ENCODE measurements around the gene CBR1. TPM values are rescaled to one million over a fixed set of nuclear protein-coding genes. Genes with fewer than 3 reads are reported as not detected.

The CBR1 gene
- total RNA-seq, 1 experiment from 2014 or later: 297 TPM

DNA sequence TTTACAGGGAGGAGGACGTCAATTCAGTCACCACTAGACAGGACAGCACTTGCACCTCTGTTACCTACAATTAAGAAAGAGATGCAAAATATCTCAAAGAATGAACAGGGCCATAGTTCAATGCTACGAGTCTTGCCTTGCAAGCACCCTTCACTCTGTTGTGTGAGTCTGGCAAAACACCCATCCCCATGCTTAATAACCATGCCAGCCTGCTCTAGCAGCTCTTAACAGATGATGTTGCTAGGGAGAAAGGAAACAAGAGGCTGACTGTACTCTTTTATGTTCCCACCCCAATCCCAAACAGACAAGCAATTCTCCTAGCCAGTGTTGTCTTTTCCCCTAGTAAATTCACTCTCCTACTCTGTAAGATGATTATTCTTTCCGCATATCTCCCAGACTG is 5.3 kb downstream of the CBR1 start:
- ATAC-seq (peak; percentile 23; the same call in 1 of the 2 replicates), DNase-seq (no peak)
- H3K4me2 ChIP-seq (ENCODE audit: low read length): no peak overlapping the region
- ChIA-PET CTCF (no interaction called here), POLR2A (ENCODE audit: unreplicated experiment) (interaction anchor here (0.6 kb wide), 1 partner anchor 38 kb away, joined by 3 read pairs; no protein-coding TSS in a partner anchor)
- no peaks in the 10 kb centered on the region for H4K20me1 ChIP-seq (ENCODE audit: low read length)
- peaks cover 24% of the 10 kb centered on the region for H3K79me2 ChIP-seq (ENCODE audit: low read length)
- H3K4me3 ChIP-seq (ENCODE audit: low read length): no peak overlapping the region
- no peak overlapping the region for H3K9ac ChIP-seq (ENCODE audit: low read length)
- peaks cover 25% of the 10 kb centered on the region for H3K4me1 ChIP-seq (ENCODE audit: insufficient read depth, low read length)
- BruUV-seq (replicated peaks): no TSS peak
- H3K36me3 ChIP-seq (ENCODE audit: low read depth, low read length): peaks cover 16% of the 10 kb centered on the region
- TF ChIP-seq EZH2phosphoT487 (IDR thresholded peaks at IDR 0.05; ENCODE audit: borderline replicate concordance, low read length) (no peak), EZH2 (IDR thresholded peaks at IDR 0.05; ENCODE audit: low read length, unreplicated experiment) (no peak)
- TF ChIP-seq, protein P1, sequence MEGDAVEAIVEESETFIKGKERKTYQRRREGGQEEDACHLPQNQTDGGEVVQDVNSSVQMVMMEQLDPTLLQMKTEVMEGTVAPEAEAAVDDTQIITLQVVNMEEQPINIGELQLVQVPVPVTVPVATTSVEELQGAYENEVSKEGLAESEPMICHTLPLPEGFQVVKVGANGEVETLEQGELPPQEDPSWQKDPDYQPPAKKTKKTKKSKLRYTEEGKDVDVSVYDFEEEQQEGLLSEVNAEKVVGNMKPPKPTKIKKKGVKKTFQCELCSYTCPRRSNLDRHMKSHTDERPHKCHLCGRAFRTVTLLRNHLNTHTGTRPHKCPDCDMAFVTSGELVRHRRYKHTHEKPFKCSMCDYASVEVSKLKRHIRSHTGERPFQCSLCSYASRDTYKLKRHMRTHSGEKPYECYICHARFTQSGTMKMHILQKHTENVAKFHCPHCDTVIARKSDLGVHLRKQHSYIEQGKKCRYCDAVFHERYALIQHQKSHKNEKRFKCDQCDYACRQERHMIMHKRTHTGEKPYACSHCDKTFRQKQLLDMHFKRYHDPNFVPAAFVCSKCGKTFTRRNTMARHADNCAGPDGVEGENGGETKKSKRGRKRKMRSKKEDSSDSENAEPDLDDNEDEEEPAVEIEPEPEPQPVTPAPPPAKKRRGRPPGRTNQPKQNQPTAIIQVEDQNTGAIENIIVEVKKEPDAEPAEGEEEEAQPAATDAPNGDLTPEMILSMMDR (conservative IDR thresholded peaks at IDR 0.05; ENCODE audit: low read depth, low read length): no peak
- H3K27me3 ChIP-seq (ENCODE audit: low read length): no peaks in the 10 kb centered on the region
- H3K27ac ChIP-seq (ENCODE audit: low read length): no peak overlapping the region
- H3K9me2 ChIP-seq (replicated peaks; ENCODE audit: low read length): no peaks in the 10 kb centered on the region
- H3F3A ChIP-seq (ENCODE audit: low read length, unreplicated experiment): no peaks in the 10 kb centered on the region
- H2AFZ ChIP-seq (ENCODE audit: low read length): no peak overlapping the region
- intact Hi-C loops (cut with micrococcal nuclease): no loop called here
- H3K9me3 ChIP-seq (ENCODE audit: low read length): no peaks in the 10 kb centered on the region

DNA sequence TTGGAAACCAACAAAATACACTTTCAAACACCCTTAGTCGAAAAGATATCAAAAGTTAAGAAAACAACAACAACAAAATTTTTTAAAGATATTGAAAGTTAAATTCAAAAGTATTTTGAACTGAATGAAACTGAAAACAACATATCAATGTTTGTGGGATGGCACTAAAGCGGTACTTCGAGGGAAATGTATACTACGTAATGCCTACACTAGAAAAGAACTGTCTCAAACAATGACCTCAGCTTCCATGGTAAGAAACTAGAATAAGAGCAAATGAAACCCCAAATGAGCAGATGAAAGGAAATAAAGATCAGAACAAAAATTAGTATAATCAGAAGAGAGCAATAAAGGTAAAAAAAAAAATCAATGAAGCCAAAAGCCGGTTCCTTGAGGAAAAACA is 6.1 kb downstream of the CBR1 start:
- intact Hi-C loops (cut with micrococcal nuclease): no loop called here
- Histone ChIP-seq H3K4me2 (ENCODE audit: low read length) (no peak overlapping the region), H3K9me3 (ENCODE audit: low read length) (no peaks in the 10 kb centered on the region), H2AFZ (ENCODE audit: low read length) (no peak overlapping the region), H3K36me3 (ENCODE audit: low read depth, low read length) (peaks cover 16% of the 10 kb centered on the region), H3K9ac (ENCODE audit: low read length) (no peak overlapping the region), H3K4me1 (ENCODE audit: insufficient read depth, low read length) (peaks cover 18% of the 10 kb centered on the region), H3F3A (ENCODE audit: low read length, unreplicated experiment) (no peaks in the 10 kb centered on the region), H3K4me3 (ENCODE audit: low read length) (no peak overlapping the region), H3K9me2 (replicated peaks; ENCODE audit: low read length) (no peaks in the 10 kb centered on the region), H3K27ac (ENCODE audit: low read length) (no peak overlapping the region), H4K20me1 (ENCODE audit: low read length) (no peaks in the 10 kb centered on the region), H3K27me3 (ENCODE audit: low read length) (no peaks in the 10 kb centered on the region), H3K79me2 (ENCODE audit: low read length) (peaks cover 16% of the 10 kb centered on the region)
- no peak for ATAC-seq
- BruUV-seq (replicated peaks): no TSS peak
- no peak for DNase-seq
- TF ChIP-seq, protein P1 (conservative IDR thresholded peaks at IDR 0.05; ENCODE audit: low read depth, low read length): no peak
- TF ChIP-seq EZH2 (IDR thresholded peaks at IDR 0.05; ENCODE audit: low read length, unreplicated experiment) (no peak), EZH2phosphoT487 (IDR thresholded peaks at IDR 0.05; ENCODE audit: borderline replicate concordance, low read length) (no peak)
- ChIA-PET POLR2A (ENCODE audit: unreplicated experiment) (no interaction called here), CTCF (no interaction called here)

DNA sequence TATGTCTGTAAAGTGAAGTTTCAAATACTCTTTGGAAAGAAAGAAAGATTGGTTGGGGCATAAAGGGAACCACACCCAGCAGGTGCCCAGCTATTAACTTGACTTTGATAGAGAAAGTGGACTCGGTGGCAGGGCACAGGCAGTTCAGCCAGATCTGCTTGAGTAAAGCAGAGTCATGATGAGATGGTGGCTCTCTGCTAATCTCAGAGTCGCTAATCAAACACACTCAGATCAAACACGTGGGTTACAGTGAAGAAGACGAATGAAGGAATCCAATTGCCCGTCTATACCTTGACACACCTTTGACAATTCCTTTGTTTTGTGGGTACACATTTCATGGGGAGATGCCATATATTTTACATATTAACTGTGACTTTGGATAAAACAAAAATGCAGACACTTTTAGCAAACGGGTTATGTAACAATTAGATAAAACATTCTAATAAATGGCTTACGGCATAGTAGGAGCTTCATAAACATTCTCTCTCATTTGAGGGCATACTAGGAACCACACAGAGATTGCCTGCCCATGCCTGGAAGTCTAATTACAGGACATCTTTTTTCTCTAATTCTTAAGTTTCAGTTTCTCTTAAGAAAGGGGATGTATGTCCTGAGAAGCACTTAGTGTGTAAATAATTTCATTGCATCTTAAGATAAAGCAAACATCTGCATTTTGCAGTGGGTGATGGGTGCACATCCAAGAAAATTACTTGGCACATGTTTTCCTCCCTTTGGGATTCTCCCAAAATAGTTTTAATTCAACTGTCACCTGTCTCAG is 7.2 kb downstream of the CBR1 start:
- H3K9me2 ChIP-seq (replicated peaks; ENCODE audit: low read length): no peaks in the 10 kb centered on the region
- no peak overlapping the region for H3K27ac ChIP-seq (ENCODE audit: low read length)
- no TSS peak for BruUV-seq (replicated peaks)
- H3K4me1 ChIP-seq (ENCODE audit: insufficient read depth, low read length): peaks cover 10% of the 10 kb centered on the region; the same call in 1 of the 2 replicates
- no peak overlapping the region for H3K4me2 ChIP-seq (ENCODE audit: low read length)
- H3K9me3 ChIP-seq (ENCODE audit: low read length): no peaks in the 10 kb centered on the region
- DNase-seq (no peak), ATAC-seq (no peak)
- no peak overlapping the region for H3K4me3 ChIP-seq (ENCODE audit: low read length)
- TF ChIP-seq EZH2phosphoT487 (IDR thresholded peaks at IDR 0.05; ENCODE audit: borderline replicate concordance, low read length): no peak
- TF ChIP-seq, protein P1 (conservative IDR thresholded peaks at IDR 0.05; ENCODE audit: low read depth, low read length): no peak
- TF ChIP-seq EZH2 (IDR thresholded peaks at IDR 0.05; ENCODE audit: low read length, unreplicated experiment): no peak
- no peaks in the 10 kb centered on the region for H3K27me3 ChIP-seq (ENCODE audit: low read length)
- ChIA-PET CTCF (no interaction called here), POLR2A (ENCODE audit: unreplicated experiment) (no interaction called here)
- no peaks in the 10 kb centered on the region for H4K20me1 ChIP-seq (ENCODE audit: low read length)
- H3K36me3 ChIP-seq (ENCODE audit: low read depth, low read length): peaks cover 6% of the 10 kb centered on the region
- peaks cover 5% of the 10 kb centered on the region for H3K79me2 ChIP-seq (ENCODE audit: low read length)
- H3K9ac ChIP-seq (ENCODE audit: low read length): no peak overlapping the region
- no peaks in the 10 kb centered on the region for H3F3A ChIP-seq (ENCODE audit: low read length, unreplicated experiment)
- intact Hi-C loops (cut with micrococcal nuclease): no loop called here
- no peak overlapping the region for H2AFZ ChIP-seq (ENCODE audit: low read length)

All from PC-3 (cell line).